ENCODE data around the gene HTR6.
"Not testable (repeated sequence)": the region's sequence is repeated elsewhere in the genome, so short reads cannot be mapped to it uniquely, and the experiment has no call there.

HTR6 gene

DNA sequence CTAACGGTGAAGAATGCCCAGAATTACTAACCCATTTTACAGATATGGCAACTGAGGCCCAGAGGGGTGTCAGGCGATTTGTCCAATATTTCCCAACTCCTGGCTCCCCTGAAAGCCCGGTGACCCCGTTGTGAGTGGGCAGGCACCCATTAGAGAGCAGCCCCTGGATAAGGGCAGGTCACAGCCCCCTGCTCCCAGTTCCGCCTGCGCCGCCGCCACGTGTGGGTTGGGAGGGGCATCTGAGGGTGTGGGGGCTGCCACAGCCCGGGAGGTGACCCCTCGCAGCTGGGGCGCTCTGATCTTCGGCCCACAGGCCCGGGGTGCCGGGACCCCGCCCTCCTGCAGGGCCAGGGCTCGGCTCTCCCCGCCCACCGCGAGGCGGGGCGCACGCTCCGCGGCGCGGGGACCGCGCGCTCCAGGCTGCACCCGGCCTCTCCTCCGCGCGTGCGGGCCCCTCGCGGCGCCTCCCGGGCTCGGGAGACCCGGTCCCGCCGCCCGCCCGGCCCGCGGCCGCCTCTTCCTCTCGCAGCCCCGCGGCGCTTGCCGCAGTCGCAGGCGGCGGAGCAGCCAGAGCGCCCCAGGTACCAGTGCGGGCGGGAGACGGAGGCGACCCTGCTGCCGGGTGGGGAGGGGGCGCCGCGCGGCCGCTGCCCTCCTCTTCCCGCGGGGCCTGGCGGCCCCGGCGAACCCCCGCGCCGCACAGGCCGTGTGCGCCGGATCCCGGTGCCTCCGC lies at the start of gene HTR6:
Gene HTR6 (plus strand): TSS at position 423 of the 733 bp plus-strand sequence. CDS start 879 bp downstream, outside the sequence.
- DNase-seq (ENCODE audit: low spot score) = peak; percentile 35

DNA sequence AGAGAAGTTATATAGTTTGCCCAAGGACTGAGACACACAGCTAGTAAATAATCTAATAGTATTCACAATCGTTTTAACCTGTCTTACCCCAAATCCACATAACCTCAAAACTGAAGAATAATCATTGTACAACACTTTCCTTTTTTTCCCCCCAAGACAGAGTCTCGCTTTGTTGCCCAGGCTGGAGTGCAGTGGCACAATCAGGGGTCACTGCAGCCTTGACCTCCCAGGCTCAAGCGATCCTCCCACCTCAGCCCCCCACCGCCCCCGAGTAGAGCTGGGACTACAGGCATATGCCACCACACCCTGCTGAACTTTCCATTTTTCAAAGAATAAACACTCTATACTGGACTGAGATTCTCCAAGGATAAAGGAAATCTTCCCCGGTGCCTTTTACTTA lies 49.2 kb upstream of the HTR6 start:
- no peak for DNase-seq (ENCODE audit: low spot score)

DNA sequence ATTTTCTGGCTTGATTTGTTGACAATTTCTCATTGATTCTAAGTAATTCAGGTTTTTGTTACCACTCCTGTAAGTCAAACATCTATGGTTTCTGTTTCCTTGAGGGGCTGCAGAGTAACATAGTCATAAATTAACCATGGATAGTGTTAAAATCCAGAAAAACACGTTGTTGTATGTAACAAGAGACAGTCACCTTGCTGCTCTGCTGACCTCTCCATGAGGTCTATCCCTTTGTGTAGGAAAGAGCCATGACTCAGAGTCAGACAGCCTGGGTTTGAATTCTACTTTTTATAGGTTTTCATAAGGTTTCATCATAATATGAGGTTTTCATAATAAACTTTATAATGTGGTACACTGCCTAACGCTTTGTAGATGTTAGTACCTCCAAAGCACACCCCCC lies 48.2 kb upstream of the HTR6 start:
- peak; percentile 42 for DNase-seq (ENCODE audit: low spot score)

DNA sequence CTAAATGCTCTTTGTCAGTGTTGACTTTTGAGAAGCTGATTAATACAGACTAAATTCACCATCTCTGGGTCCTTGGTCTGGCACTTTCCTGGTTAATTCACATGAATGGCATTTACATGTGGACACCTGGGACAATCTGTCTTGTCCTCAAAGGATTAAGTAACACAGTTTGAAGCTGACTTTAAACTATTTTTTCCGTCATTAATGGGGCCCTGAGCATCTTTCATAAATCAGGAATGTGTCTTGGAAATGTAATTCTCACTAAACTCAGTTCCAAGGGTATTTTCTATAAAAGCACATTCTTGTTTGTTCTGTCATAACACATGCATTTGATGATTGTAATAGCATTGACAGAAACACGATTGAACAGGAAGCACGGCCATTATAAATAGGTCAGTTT lies 47.3 kb upstream of the HTR6 start:
- DNase-seq (ENCODE audit: low spot score) = no peak

DNA sequence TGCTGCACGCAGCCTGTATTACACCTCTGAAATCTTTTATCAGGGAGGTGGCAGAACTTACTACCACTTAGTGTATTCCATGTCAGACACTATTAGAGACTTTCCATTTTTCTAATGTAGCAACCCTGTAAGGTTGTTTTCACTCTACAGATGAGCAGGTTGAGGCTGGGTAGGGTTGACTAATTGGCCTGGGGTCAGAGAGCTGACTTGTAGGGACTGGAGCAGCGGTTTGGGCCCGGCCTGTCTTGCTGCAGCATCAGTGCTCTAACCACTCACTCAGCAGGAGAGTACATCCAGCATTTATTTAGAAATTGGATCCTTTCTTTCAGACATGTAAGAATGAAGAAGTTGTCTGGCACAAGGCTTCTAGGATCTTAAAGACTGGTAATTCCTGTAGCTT lies 46.2 kb upstream of the HTR6 start:
- DNase-seq (ENCODE audit: low spot score) = no peak

DNA sequence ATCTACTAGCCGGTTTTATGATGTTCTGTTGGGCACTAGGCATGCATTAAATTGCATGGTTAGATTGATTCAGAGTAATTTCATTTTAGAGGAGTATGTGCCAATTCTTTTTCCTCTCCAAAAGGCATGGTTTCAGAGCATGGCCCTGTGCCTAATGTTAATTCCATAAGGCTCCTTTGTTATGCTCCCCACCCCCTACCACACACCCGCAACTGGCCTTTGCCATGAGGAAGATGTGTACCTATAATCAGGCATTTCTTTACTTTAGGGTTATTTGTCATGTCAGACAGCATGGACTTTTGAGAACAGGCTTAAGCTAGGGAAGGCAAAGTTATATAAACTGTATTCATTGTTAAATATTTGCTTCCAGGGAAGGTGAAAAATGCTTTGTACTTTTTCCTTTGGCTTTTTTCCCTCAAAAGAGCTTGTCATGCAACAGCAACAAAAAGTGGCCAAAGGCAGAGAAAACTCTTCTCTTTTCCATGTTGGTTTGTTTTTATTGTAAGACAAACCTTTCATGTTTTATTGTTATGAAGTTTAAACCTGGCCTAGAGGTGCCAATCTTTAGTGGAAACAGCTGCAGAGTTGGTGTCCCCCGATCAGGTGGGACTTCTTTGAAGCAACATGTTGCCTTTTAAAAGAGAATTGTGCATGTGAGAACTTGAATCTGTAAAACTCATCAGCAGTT lies 44.8 kb upstream of the HTR6 start:
- DNase-seq (ENCODE audit: low spot score) = no peak

DNA sequence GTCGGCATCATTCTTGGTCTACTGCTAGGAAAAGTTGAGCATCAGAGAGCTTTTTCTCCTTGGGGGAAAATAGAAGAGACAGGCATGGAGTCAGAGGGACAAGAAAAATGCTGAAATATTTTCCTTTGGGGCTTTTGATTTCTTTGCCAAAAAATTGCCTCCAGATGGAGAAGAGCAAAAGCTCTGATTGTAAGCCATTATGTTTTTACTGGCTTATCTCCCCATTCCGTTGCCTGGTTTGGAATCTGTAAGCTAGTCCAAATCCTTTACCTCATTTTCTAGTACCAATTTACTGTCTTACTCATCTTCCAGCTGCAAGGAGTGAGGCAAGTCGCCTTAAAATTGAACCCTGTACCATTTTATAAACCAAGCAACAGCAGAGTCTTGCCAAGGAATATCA lies 43.9 kb upstream of the HTR6 start:
- DNase-seq (ENCODE audit: low spot score) = no peak

DNA sequence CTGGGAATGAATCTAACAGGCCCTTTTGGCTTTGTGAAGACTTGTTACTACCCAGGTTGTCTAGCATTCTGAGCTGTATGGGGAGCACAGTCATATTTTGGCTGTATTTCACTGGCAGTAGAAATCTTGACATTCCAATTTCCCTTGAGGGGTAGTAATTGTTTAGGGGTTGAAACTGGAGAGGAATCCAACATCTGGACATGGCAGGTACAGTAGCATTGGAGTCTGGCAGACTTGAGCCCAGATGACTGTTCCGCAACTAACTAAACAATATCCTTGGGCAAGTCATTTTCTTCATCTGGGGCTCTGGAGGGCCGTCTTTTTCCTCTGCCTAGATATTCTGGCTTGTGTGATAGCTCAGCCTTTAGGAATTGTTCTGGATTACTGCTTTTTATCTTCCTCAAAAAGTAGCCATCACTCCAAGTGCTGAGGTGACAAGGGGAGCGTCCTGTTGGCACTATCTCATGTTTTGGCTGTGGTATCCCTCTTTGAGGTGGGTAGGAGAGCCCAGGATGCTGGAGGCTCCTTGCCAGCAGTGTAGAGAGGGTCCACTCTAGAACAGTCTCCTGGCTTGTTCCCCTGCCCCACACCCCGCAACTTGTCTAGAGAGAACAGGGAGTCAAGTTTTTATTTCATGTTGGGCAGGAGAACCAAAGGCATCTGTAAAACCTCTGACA lies 43.3 kb upstream of the HTR6 start:
- DNase-seq (ENCODE audit: low spot score) = no peak

DNA sequence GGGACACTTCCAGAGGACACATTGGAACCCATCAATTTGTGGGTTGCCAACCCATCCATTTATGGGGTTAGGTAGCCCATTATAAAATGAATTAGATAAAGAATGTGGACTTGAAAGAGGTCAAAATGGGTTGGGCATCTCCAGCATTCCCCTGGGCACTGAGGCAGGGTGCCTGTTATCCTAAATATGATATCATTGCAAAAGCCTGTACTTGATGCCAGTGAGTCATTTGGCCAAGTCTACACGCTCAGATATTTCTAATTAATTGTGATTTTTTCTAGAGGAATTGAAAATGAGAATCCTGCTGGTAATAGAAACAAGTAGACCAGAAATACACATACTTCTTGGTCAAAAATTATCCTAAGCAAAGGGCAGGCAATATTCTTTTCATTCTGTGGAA lies 42.5 kb upstream of the HTR6 start:
- no peak for DNase-seq (ENCODE audit: low spot score)

DNA sequence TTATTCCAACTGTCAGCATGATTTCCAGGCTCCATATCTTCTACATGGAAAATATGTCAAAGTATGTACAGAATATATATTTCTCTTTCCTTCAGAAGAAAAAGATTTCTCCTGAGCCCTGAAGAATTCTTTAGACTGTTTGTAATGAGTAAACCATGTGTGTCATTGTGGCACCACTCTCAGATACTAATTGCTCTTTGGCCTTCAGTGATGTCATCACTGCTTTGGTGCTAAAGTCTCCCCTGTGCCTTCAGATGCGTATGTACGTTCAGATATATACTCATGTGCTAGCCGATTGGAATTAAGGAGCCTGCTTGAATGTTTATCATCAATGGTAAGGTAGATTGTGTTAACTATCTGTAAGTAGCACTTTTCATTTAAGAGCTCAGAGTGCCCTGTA lies 41.2 kb upstream of the HTR6 start:
- no peak for DNase-seq (ENCODE audit: low spot score)

DNA sequence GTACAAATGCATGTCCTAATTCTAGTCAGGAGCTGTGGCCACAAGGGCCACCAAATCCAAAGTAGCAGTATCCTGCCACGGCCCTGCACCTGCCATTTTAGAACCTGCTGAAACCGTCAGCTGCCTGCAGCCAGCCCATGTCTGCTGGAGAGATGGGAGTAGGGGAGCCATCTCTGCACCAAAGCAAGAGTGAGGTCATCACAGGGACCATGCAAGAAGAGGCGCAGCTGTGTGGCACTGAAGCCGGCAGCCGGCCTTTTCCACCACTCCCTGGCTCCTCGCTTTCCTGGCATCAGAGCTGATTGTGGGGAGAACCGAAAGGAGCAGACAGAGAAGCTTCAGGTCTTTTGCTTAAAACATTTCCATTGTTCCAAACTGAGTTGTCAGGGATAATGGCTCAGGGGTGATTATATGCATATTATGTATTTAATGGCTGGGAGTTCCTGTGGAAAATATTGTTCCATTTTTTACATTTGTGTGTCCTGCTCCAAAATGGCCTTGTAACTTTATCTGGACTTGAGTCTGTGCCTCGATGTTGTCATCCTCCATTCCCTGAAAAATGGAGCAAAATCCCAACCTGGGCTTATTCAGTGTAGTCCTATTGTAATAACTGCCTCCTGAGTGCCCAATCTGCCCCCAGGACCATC lies 39.3 kb upstream of the HTR6 start:
- DNase-seq (ENCODE audit: low spot score) = no peak

DNA sequence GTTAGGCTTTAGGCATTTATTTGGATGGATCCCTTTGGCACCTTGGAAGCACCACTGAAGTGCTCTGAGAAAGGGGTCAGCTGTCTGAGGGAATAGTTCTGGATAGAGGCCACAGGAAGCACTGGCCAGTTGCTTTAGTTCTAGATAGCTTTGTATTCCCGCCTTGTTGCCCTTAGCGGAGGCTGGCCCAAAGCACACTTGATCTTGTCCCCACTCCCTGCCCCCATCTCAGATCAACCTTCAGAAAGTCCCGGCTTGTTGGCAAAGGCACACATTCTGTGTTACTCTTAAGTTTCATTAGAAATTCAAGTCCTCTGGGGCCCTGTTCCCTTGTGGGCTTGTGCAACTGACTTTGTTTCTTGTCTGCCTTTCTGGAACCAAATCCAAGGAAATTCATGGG lies 35.8 kb upstream of the HTR6 start:
- DNase-seq (ENCODE audit: low spot score) = no peak

DNA sequence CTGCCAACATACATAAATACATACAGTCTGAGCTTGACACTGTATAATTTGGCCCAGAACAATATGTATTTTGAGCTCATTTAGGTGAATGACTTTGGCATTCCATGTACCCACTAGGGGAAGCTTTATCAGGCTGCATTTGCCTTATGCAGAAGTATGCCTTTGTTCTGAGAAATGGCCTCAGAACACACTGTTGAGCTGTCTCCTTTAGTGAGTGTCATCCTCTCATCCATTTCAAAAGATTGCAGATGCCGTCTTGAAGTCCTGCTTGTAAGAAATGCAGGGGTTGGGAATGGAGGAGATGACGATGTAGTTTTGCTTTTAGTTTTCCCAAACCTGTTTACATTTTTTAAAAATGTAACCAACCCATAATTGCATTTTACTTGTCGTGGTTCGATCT lies 35.3 kb upstream of the HTR6 start:
- no peak for DNase-seq (ENCODE audit: low spot score)

DNA sequence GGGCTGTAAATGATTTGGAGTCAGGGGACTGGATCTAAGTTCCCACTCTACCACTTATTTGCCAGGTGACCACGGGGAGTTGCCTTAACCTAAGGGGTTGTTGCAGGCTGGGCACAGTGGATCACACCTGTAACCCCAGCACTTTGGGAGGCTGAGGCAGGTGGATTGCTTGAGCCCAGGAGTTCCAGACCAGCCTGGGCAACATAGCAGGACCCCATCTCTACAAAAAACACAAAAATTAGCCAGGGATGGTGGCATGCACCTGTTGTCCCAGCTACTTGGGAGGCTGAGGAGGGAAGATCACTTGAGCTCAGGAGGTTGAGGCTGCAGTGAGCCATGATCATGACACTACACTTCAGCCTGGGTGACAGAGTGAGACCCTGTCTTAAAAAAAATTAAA lies 34.5 kb upstream of the HTR6 start:
- DNase-seq (ENCODE audit: low spot score) = not testable (repeated sequence)

DNA sequence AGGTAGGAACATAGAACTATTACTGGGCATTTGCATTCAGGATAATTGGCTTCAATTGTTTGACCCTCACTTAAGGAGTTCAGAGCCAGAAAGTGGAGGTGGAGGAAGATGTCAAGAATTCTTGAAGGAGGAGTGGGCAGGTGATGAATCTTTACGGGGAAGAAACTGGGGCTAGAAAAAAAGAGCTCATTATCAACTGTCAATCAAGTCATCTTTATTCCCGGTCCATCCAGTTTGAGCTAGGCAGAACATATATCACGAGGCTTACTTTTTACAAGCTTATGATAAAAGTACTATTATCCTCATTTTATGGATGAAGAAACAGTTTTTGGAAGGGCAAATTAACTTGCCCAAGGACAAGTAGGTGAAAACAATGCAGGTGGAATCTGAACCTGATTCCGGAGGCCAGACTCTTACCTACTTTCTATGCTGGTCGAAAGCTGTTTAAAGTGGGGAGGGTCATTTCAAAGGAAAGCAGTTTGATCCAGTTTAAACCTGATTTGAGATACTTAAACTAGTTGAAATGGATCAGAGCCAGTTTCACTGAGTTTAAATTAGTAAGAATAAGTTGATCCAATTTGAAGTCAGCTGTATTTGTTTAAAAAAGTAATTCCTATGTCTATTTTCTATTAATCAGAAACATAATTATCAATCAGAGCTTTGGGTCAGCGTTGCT lies 33.8 kb upstream of the HTR6 start:
- no peak for DNase-seq (ENCODE audit: low spot score)

DNA sequence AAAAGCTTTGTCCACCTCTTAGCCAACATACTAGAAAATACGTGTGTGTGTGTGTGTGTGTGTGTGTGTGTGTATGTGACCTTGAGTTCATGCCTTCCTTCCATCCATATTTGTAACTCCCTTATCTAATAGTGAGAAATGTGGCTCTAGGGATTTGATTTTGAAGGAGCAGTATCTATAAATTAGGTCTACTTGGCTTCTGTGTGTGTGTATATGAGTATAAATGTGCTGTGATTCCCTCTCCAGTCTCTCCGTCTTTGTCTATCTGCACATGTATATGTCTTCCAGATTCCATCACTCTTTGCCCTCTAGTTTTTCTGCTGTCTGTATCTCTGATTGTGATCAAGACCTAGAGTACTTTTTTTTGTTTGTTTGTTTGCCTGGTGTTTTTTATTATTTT lies 32.5 kb upstream of the HTR6 start:
- no peak for DNase-seq (ENCODE audit: low spot score)

DNA sequence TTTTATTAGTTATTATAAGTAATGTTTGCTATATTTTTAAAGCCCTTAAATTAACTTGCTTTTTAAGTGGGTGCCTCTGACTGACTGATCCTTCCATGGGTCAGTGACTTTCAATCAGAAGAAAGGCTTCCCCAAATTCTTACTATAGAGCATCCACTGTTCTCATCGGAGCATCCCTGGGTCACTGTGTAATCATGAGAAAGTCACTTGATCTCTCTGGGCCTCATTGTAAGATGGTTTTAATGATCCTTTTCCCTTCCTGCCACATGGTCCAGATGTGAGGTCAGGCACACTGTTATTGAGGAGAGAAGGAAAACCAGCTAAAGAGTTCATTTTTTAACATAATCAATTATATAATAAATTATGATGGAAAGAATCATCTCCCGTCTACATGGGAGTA lies 31.6 kb upstream of the HTR6 start:
- no peak for DNase-seq (ENCODE audit: low spot score)

DNA sequence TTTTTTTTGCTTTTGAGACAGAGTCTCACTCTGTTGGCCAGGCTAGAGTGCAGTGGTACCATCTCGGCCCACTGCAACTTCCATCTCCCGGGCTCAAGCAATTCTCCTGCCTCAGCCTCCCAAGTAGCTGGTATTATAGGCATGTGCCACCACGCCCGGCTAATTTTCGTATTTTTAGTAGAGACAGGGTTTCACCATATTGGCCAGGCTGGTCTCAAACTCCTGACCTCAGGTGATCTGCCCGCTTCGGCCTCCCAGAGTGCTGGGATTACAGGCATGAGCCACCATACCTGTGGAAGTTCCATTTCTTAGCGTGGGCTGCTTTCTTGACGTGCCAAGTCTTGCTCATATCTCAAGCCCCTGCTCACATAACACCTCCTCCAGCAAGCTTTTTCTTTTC lies 29.6 kb upstream of the HTR6 start:
- not testable (repeated sequence) for DNase-seq (ENCODE audit: low spot score)

DNA sequence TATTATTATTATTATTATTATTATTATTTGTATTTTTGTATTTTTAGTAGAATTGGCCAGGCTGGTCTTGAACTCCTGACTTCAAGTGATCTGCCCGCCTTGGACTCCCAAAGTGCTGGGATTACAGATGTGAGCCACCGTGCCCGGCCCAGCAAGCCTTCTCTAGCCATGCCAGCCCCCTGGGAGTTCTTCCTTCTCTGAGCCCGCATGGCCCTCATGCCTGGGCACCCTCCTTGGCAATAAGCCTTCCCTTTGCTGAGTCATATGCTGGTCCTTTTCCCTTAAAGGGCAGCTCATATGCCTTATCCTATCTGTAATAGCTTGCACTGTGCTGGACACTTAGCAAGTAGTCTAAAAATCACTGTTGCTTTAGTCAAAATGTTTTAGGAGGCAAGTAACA lies 29.0 kb upstream of the HTR6 start:
- DNase-seq (ENCODE audit: low spot score) = no peak

DNA sequence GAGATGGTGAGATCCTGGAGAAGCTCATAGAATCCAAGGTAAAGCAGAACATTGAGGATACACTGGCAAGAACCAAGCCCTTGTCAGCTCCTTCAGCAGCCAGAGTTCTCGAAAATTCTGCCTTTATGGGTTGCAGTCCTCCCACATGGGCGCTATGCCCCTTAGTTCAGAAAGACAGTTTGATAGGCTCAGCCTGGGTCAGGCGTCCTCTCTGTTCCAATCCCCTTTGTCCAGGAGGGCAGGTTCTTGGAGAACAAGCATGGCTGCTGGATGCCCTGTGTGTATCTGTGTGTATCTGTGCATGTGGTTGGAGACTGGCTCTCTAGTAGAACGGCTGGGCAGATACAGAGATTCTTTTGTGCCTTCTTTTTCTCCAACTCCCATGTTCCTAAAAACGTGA lies 28.6 kb upstream of the HTR6 start:
- no peak for DNase-seq (ENCODE audit: low spot score)

DNA sequence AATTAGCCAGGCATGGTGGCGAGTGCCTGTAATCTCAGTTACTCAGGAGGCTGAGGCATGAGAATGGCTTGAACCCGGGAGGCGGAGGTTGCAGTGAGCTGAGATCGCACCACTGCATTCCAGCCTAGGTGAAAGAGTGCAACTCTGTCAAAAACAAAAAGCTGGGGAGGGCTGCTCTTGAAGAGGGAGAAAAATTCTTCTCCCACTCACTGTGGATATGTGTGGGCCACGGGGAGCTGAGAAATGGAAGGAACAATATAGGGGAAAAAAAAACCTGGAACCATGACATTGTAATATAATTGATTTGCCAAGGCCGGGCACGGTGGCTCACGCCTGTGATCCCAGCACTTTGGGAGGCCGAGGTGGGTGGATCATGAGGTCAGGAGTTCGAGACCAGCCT lies 27.9 kb upstream of the HTR6 start:
- not testable (repeated sequence) for DNase-seq (ENCODE audit: low spot score)

DNA sequence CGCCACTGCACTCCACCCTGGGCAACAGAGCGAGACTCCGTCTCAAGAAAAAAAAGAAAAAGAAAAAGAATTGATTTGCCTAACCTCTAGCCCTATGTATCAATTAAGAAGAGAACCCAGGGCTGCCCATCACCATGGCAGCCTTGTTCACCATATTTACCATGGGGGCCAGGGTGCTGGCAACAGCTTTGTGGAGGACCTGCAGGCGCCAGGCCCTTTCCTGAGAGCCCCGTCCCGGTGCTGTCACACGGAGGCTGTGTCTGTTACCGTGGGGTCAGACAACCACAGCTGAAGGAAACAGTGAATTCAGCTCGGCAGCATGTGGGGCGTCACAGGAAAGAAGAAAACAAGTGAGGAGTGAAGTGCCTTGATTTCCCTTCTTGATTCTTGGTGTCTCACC lies 27.1 kb upstream of the HTR6 start:
- DNase-seq (ENCODE audit: low spot score) = no peak

Measured in LoVo (cell line).